Measurements from ENCODE around the gene MARCHF10.
A peak's percentile ranks its signal among the peaks of the same experiment; 100 is the strongest.

Gene MARCHF10

DNA sequence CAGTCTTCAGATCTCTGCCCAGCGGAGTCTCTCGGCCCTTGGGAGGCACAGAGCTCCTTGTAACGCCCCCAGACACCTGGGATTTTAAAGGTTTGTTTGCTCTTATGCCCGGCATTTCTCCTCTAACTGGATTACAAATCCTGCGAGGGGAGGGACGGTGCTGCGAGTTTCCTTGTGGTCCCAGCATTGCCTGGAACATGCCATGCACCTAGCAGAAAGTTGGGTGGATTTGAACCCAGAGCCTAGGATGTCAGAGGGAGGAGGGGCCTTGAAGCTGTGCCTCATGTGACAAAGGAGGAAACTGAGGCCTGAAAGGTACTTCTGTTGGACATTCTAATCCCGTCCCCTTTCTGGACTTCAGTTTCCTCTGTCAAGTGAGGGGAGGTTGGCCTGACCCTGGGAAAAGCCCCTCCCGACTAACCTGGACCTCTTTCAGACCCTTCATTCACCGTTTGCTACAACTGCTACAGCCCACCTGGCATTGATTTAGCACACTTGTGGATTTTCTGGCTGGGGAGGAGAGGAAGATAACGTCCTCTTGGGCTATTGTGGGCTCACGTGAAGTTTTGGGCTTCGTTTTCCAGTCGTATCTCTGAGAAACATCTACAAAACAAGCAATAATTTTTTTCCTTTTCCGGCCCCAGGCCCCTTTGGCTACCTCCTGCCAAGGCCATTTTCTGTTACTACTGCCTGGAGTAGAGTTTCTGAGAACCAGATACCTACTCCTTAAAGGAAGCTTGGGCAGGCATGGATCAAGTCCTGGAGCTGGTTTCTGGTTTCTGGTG, 149.8 kb downstream of the MARCHF10 start:
- no peak for DNase-seq (ENCODE audit: low spot score)

DNA sequence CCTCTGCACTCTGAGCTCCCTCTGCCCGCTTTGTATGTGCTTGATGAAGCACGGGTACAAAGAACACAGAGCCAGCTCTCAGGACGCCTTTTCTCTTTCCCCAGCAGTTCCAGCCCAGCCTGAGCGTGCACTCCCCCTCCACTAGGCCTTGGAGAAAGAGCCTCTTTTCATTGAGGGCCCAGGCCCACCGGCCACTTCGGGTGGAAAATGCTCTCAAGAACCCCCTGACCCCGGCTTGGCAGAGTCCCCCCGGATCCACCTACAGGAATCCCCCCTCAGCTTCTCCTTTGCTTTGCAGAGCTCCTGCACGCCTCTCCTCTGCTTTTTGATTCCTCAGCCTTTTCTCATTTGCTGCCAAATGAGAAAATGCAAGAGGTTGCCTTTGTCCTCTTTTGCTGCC, 150.4 kb downstream of the MARCHF10 start:
- DNase-seq (ENCODE audit: low spot score), result no peak

DNA sequence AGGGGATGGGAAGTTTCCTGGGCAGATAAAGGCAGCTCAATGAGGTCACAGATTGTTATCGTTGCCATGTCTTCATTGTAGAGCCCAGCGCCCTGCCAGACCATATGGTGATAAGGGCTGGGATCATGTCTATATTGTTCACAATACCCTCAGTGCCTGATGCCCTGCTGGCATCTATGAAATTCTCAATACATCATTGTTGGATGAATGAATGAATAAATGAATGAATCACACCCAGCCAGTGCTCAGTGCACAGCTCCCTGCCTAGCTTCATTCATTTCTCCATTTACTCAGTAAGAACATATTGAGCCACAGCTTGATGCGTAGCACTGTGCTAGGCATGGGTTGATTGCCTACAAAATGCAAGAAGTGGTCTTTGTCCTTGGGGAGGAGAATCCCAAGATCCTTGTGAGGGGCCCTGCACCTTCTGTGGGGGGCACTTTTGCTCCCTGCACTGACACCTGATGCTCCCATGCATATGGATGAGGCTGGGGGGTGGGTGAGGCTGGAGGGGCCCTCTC, 150.9 kb downstream of the MARCHF10 start:
- DNase-seq (ENCODE audit: low spot score), result no peak

GRCh38 chr17:62656446-62656845, 151.7 kb downstream of the MARCHF10 start:
- no peak for DNase-seq (ENCODE audit: low spot score)

GRCh38 chr17:62655656-62656055, 152.5 kb downstream of the MARCHF10 start:
- no peak for DNase-seq (ENCODE audit: low spot score)

GRCh38 chr17:62653826-62654761, 154.0 kb downstream of the MARCHF10 start:
- DNase-seq (ENCODE audit: low spot score), result no peak

- peak; percentile 40 for DNase-seq (ENCODE audit: low spot score)
Measured at GRCh38 chr17:62653002-62653825, 154.9 kb downstream of the MARCHF10 start.

DNA sequence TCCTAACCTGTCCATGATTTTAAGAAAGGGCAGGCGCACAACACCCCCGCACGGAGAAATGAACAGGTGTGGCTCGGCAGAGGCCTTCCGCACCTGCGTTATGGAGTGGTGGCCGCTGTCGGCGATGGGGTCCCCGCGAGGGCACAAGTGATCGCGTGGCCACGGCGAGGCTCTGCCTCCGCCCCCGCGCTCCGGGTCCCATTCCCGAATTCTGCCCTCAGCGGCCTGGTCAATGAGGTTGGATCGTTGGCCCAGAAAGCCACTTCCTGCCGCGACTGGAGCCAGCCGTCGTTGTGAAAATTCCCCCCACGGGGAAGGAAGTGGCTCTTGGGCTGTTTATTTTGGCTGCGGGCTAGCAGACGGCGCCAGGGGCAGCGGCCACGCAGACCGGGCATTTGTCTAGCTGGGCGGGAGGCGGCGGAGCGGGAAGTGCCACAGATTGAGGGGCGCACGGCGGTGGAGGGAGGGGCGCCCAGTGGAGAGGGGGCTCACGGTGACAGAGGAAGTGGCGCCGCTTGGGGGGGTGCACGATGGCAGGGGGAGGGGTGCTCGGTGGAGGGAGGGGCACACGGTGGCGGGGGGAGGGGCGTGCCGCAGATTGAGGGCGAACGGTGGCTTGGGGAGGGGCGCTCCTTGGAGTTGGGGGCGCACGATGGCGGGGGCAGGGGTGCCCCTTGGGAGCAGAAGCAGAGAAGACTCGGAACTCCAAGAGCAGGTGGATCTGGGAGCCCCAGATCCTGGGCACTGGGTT, 155.7 kb downstream of the MARCHF10 start:
- peak; percentile 77 for DNase-seq (ENCODE audit: low spot score)
